Right kidney (tissue), 1 donor: ENCODE measurements around the gene NCKAP5.

Experiments used
- DNase-seq: peaks from one replicate; pipeline ENCODE4 v3.0.0-alpha.2; 2016

NCKAP5 gene

GRCh38 chr2:133378386-133378785, 189.9 kb downstream of the NCKAP5 start:
- DNase-seq: no peak

- DNase-seq: no peak
These were observed 190.7 kb downstream of the NCKAP5 start for GRCh38 chr2:133377599-133377998.

GRCh38 chr2:133377021-133377481, 191.2 kb downstream of the NCKAP5 start:
- DNase-seq: no peak

GRCh38 chr2:133374781-133375180, 193.5 kb downstream of the NCKAP5 start:
- no peak for DNase-seq

- no peak for DNase-seq
These were observed 197.0 kb downstream of the NCKAP5 start for GRCh38 chr2:133371286-133371685.

GRCh38 chr2:133369901-133370658, 198.2 kb downstream of the NCKAP5 start:
- DNase-seq: no peak

GRCh38 chr2:133365117-133365516, 203.1 kb downstream of the NCKAP5 start:
- no peak for DNase-seq

GRCh38 chr2:133364636-133365035, 203.6 kb downstream of the NCKAP5 start:
- DNase-seq: no peak

GRCh38 chr2:133363884-133364283, 204.4 kb downstream of the NCKAP5 start:
- DNase-seq: no peak

- no peak for DNase-seq
These were observed 206.2 kb downstream of the NCKAP5 start for GRCh38 chr2:133362061-133362476.

- no peak for DNase-seq
These were observed 207.4 kb downstream of the NCKAP5 start for GRCh38 chr2:133360882-133361281.

GRCh38 chr2:133360190-133360589, 208.1 kb downstream of the NCKAP5 start:
- no peak for DNase-seq

- DNase-seq: no peak
These were observed 215.5 kb downstream of the NCKAP5 start for GRCh38 chr2:133352719-133353118.

GRCh38 chr2:133346654-133347053, 221.6 kb downstream of the NCKAP5 start:
- DNase-seq: no peak

- no peak for DNase-seq
These were observed 222.6 kb downstream of the NCKAP5 start for GRCh38 chr2:133345638-133346037.

- DNase-seq: no peak
These were observed 223.4 kb downstream of the NCKAP5 start for GRCh38 chr2:133344849-133345248.

GRCh38 chr2:133343018-133343352, 225.3 kb downstream of the NCKAP5 start:
- no peak for DNase-seq

- DNase-seq: no peak
These were observed 225.8 kb downstream of the NCKAP5 start for GRCh38 chr2:133342286-133343017.

- DNase-seq: no peak
These were observed 226.7 kb downstream of the NCKAP5 start for GRCh38 chr2:133341575-133341974.

- DNase-seq: no peak
These were observed 230.0 kb downstream of the NCKAP5 start for GRCh38 chr2:133338224-133338623.

GRCh38 chr2:133334923-133335322, 233.3 kb downstream of the NCKAP5 start:
- no peak for DNase-seq

- no peak for DNase-seq
These were observed 235.1 kb downstream of the NCKAP5 start for GRCh38 chr2:133333181-133333580.

- no peak for DNase-seq
These were observed 236.8 kb downstream of the NCKAP5 start for GRCh38 chr2:133331436-133331835.
